ENCODE measurements around the gene TLCD2. TPM values are rescaled to one million over a fixed set of nuclear protein-coding genes. Genes with fewer than 3 reads are reported as not detected.

Gene TLCD2
- total RNA-seq, 1 experiment from 2014 or later: 1.5 TPM

DNA sequence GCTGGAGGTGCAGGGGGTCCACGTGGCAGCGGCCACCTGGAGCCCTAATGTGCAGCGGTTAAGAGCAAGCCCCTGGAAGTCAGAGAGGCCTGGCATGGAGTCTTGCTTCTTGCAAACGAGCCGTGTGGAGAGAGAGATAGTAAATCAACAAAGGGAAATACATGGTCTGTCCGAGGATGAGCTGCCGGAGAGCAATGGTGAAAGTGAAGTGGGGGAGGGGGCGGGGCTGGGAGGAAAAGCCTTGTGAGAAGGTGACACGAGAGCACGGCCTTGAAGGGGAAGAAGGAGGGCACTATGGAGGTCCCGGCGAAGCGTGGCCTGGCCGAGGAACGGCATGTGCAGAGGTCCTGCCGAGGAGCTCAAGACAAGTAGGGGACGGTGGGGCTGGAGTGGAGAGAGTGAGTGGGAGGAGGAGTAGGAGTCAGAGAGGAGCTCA, 45.7 kb upstream of the TLCD2 start:
- Histone ChIP-seq H3K4ac (ENCODE audit: low read depth, low read length) (no peak overlapping the region), H2AK5ac (ENCODE audit: insufficient read length, low read length) (no peak overlapping the region), H4K20me1 (ENCODE audit: control insufficient read depth, insufficient read depth, insufficient read length) (no peaks in the 10 kb centered on the region), H2BK15ac (ENCODE audit: low read depth, low read length) (no peak overlapping the region), H3K18ac (ENCODE audit: insufficient read length, low read depth, low read length) (no peak overlapping the region), H3K27me3 (ENCODE audit: insufficient read depth, low read length) (no peaks in the 10 kb centered on the region), H2BK20ac (ENCODE audit: low read depth, low read length, poor library complexity, severe bottlenecking) (no peak overlapping the region), H2BK120ac (ENCODE audit: low read depth, low read length, poor library complexity, severe bottlenecking) (no peak overlapping the region), H3K56ac (ENCODE audit: insufficient read length, low read depth, low read length) (no peak overlapping the region), H3K79me1 (ENCODE audit: insufficient read depth, low read depth, low read length, poor library complexity, severe bottlenecking) (no peaks in the 10 kb centered on the region), H3K9ac (ENCODE audit: extremely low read depth, insufficient read length, low read length) (no peak overlapping the region), H3K4me1 (ENCODE audit: insufficient read depth, low read length) (no peaks in the 10 kb centered on the region), H3K14ac (ENCODE audit: insufficient read depth, low read length) (no peak overlapping the region; the same call in 1 of the 2 replicates), H4K5ac (ENCODE audit: insufficient read length, low read depth, low read length) (no peak overlapping the region), H3K23ac (ENCODE audit: insufficient read length, low read depth, low read length) (no peak overlapping the region), H3K79me2 (ENCODE audit: insufficient read depth, low read length) (no peaks in the 10 kb centered on the region), H3K23me2 (ENCODE audit: insufficient read length, low read depth, low read length, poor library complexity, severe bottlenecking) (no peaks in the 10 kb centered on the region), H3T11ph (ENCODE audit: low read length) (no peak overlapping the region), H2AFZ (ENCODE audit: low read length) (no peak overlapping the region), H2BK5ac (ENCODE audit: insufficient read length, low read length) (no peak overlapping the region), H4K91ac (ENCODE audit: insufficient read length, low read depth, low read length) (no peak overlapping the region), H4K8ac (replicated peaks; ENCODE audit: insufficient read length, low read depth, low read length) (no peak overlapping the region), H2BK12ac (ENCODE audit: insufficient read length, low read depth, low read length) (no peak overlapping the region), H3K27ac (ENCODE audit: insufficient read length, low read depth, low read length) (no peak overlapping the region), H3K9me3 (ENCODE audit: control insufficient read depth, low read depth, low read length) (no peaks in the 10 kb centered on the region), H3K4me2 (ENCODE audit: insufficient read depth, insufficient read length, low read length) (no peak overlapping the region)
- Mint-ChIP-seq H3K9me3 (no peaks in the 10 kb centered on the region), H3K4me3 (no peak overlapping the region), H3K27me3 (ENCODE audit: low read depth) (no peaks in the 10 kb centered on the region; the same call in none of the 2 replicates), H3K36me3 (ENCODE audit: insufficient read depth in 1 of 3, low read depth in 3 of 3) (no peaks in the 10 kb centered on the region), H3K27ac (peak overlapping the region in 2 of 3 experiments; percentile 15 to 34; a peak in 2 of 7 replicates), H3K4me1 (peaks cover 23 to 28% of the 10 kb centered on the region in 2 experiments)
- WGBS (ENCODE audit: extremely low coverage, insufficient read length, low lambda C conversion rate): no CpG with 5 or more reads among the region's 17 CpGs
- no peak for TF ChIP-seq CTCF (conservative IDR thresholded peaks at IDR 0.05)
- no peak for DNase-seq

Data from H9 (cell line).